T-helper 2 cell (primary cell): ENCODE data around the gene IRF2.
A peak's percentile ranks its signal among the peaks of the same experiment; 100 is the strongest.

Experiments
- DNase-seq, 5 experiments: peaks; one replicate each; pipeline versions ENCODE4 v3.0.0 to v3.0.0-alpha.2; 2012 to 2022

The IRF2 gene

GRCh38 chr4:184368290-184368689 lies 106.1 kb downstream of the IRF2 start:
- no peak for DNase-seq

GRCh38 chr4:184364100-184364921 lies 110.0 kb downstream of the IRF2 start:
- DNase-seq: no peak

- DNase-seq: no peak
These were observed 111.1 kb downstream of the IRF2 start for GRCh38 chr4:184363258-184363657.

- no peak for DNase-seq
These were observed 112.0 kb downstream of the IRF2 start for GRCh38 chr4:184362396-184362795.

GRCh38 chr4:184361443-184361842 lies 112.9 kb downstream of the IRF2 start:
- DNase-seq: no peak

- no peak for DNase-seq
These were observed 114.5 kb downstream of the IRF2 start for GRCh38 chr4:184359888-184360287.

- no peak for DNase-seq
These were observed 115.7 kb downstream of the IRF2 start for GRCh38 chr4:184358521-184359232.

GRCh38 chr4:184357772-184358171 lies 116.6 kb downstream of the IRF2 start:
- no peak for DNase-seq

GRCh38 chr4:184357165-184357564 lies 117.2 kb downstream of the IRF2 start:
- no peak for DNase-seq

- DNase-seq: no peak
These were observed 118.0 kb downstream of the IRF2 start for GRCh38 chr4:184356366-184356765.

GRCh38 chr4:184355857-184356256 lies 118.5 kb downstream of the IRF2 start:
- no peak for DNase-seq

- peak in 1 of 5 experiments; percentile 71 for DNase-seq
These were observed 119.2 kb downstream of the IRF2 start for GRCh38 chr4:184355111-184355604.

GRCh38 chr4:184352891-184353290 lies 121.5 kb downstream of the IRF2 start:
- no peak for DNase-seq

- no peak for DNase-seq
These were observed 122.5 kb downstream of the IRF2 start for GRCh38 chr4:184351560-184352451.

GRCh38 chr4:184350964-184351363 lies 123.4 kb downstream of the IRF2 start:
- DNase-seq: no peak

GRCh38 chr4:184350213-184350817 lies 124.0 kb downstream of the IRF2 start:
- DNase-seq: no peak

- DNase-seq: no peak
These were observed 124.9 kb downstream of the IRF2 start for GRCh38 chr4:184349283-184350039.

GRCh38 chr4:184348311-184349233 lies 125.8 kb downstream of the IRF2 start:
- DNase-seq: no peak

- DNase-seq: no peak
These were observed 126.8 kb downstream of the IRF2 start for GRCh38 chr4:184347251-184348239.
